A549 treated with ZK216348 at 1 μM for 4 hours (cell line): ENCODE measurements around the gene RPS2. TPM values are rescaled to one million over a fixed set of nuclear protein-coding genes. Genes with fewer than 3 reads are reported as not detected.

Experiments used
- total RNA-seq: library from RNA; stranded (reverse); fragments of 200-300 nt; extraction: Qiagen RNA extraction; gene quantifications from 5 replicates; pipeline ENCODE4 v1.2.3, GENCODE V29; 2022; ENCODE audit warnings: low read depth

Gene RPS2
- 2,814 to 5,362 TPM (median 5,215 TPM) in 5 replicates for total RNA-seq

DNA sequence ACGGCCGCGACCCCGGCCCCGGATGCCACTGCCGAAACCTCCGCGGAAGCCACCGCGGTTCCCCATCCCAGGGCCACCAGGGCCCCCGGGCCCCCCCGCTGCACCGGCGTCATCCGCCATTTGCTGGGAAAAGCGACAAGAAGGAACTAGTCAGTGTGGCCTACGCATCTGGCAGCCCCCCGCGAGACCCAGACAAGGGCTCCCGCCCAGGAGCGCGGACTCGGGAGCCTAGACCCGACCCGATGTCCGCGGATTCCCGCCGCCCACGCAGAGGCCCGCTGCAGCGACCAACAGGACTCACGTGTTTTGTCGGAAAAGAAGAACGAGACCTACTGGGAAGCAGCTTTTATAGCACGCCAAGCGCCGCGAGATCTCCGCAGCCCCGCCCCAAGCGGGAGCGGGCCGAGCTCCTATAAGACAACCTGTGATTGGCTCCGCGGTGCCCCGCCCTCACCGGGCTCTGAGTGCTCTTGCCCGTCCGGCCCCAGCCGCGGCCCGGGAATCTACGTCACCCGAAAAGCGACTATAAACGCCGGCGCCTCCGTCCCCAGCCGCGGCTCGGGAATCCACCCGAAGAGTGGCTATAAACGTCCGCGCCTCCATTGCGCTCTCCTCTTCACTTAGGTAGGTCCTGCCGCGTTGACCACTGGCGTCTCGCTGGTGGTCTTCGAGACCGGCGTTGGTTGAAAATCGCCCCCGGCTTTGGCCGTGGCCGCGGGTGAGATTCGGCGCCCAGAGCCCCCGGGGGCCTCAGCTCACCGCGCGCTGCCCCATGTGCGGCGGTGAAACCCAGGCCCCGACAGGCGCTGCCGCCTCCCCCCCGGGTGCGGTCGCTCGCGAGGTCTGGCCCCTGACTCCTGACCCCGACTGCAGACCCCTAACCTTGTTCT, at the start of gene RPS2:
Gene RPS2, minus strand, starts transcription at position 321 of the 890 bp plus-strand sequence. Its CDS starts 201 bp downstream, at position 120.

GRCh38 chr16:2009791-2010510, 45.3 kb upstream of the RPS2 start, which contains the start of gene ZNF598:
ZNF598 (minus strand) TSS chr16:2009821.

GRCh38 chr16:1989209-1990100, 24.8 kb upstream of the RPS2 start, which contains the start of gene SYNGR3:
SYNGR3 (plus strand) TSS chr16:1989970; CDS start chr16:1990103, 133 bp downstream.

GRCh38 chr16:1983544-1984346, 19.1 kb upstream of the RPS2 start, which contains the start of gene GFER:
GFER (plus strand) TSS chr16:1984193; CDS start chr16:1984219, 26 bp downstream.

GRCh38 chr16:1981398-1981836, 16.8 kb upstream of the RPS2 start, which contains the start of gene NOXO1:
NOXO1 (minus strand) TSS chr16:1981469; CDS start chr16:1981179, 290 bp downstream.

GRCh38 chr16:1971796-1972489, 7.3 kb upstream of the RPS2 start, which contains the start of gene TBL3:
TBL3 (plus strand) TSS chr16:1972053; CDS start chr16:1972165, 112 bp downstream.

DNA sequence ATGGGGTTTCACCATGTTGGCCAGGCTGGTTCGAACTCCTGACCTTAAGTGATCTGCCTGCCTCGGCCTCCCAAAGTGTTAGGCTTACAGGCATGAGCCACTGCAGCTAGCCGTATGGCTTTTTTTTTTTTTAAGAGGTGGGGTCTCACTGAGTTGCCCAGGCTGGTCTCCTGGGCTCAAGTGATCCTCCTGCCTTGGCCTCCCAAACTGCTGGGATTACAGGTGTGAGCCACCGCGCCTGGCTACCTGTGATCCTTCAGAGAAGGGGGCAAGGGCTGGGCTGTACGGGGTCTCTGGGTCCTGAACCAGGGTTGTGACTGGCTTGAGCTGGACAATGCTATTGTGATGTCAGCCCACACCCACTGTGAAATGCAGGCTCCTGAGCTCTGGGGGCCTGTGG, 1.8 kb upstream of the RPS2 start, which contains the start of gene RNF151:
Gene RNF151, plus strand, starts transcription at position 397 of the 400 bp plus-strand sequence. CDS start 26 bp downstream, outside the sequence.

GRCh38 chr16:1959269-1960039, 5.2 kb downstream of the RPS2 start, which contains the start of gene NDUFB10:
NDUFB10 (plus strand) TSS chr16:1959538; CDS start chr16:1959625, 87 bp downstream.

GRCh38 chr16:1942810-1943726, 21.6 kb downstream of the RPS2 start, which contains the start of gene MSRB1:
MSRB1 (minus strand) TSS chr16:1943199; CDS start chr16:1943156, 43 bp downstream.

GRCh38 chr16:1918351-1919326, 46.0 kb downstream of the RPS2 start, which contains the start of gene HS3ST6:
HS3ST6 (minus strand) TSS chr16:1918415; CDS start chr16:1918323, 92 bp downstream.

Other genes starting within 250 kb of the RPS2 start
- gene NME3, start 193.3 kb downstream of the RPS2 start, total RNA-seq, result 23.1 to 67.4 TPM (median 55.9 TPM) in 5 replicates
- gene EME2, start 192.0 kb downstream of the RPS2 start, total RNA-seq, result 5.3 to 12.7 TPM (median 10.6 TPM) in 5 replicates
- gene MRPS34, start 191.7 kb downstream of the RPS2 start, total RNA-seq, result 152 to 266 TPM (median 257 TPM) in 5 replicates
- gene SPSB3, start 182.3 kb downstream of the RPS2 start, total RNA-seq, result 10.3 to 29.0 TPM (median 24.1 TPM) in 5 replicates
- 41.7 to 91.8 TPM (median 78.7 TPM) in 5 replicates for gene NUBP2, start 181.9 kb downstream of the RPS2 start, total RNA-seq
- gene IGFALS, start 171.1 kb downstream of the RPS2 start, total RNA-seq, result not detected in 5 replicates
- gene HAGH, start 138.0 kb downstream of the RPS2 start, total RNA-seq, result 47.2 to 80.4 TPM (median 68.8 TPM) in 5 replicates
- 37.1 to 52.6 TPM (median 47.0 TPM) in 5 replicates for gene FAHD1, start 137.6 kb downstream of the RPS2 start, total RNA-seq
- gene MEIOB, start 92.7 kb downstream of the RPS2 start, total RNA-seq, result 1.5 to 2.0 TPM (median 1.5 TPM) in 5 replicates
- gene HS3ST6, start 46.4 kb downstream of the RPS2 start, total RNA-seq, result 1.9 to 3.8 TPM (median 2.9 TPM) in 5 replicates
- 21.6 to 40.8 TPM (median 38.3 TPM) in 5 replicates for gene MSRB1, start 21.6 kb downstream of the RPS2 start, total RNA-seq
- not detected in 5 replicates for gene RPL3L, start 10.1 kb downstream of the RPS2 start, total RNA-seq
- gene NDUFB10, start 5.3 kb downstream of the RPS2 start, total RNA-seq, result 246 to 312 TPM (median 253 TPM) in 5 replicates
- not detected in 5 replicates for gene RNF151, start 2.0 kb upstream of the RPS2 start, total RNA-seq
- gene TBL3, start 7.2 kb upstream of the RPS2 start, total RNA-seq, result 22.3 to 41.6 TPM (median 37.2 TPM) in 5 replicates
- gene NOXO1, start 16.6 kb upstream of the RPS2 start, total RNA-seq, result 0.24 to 0.63 TPM (median 0.34 TPM) in 4 of 5 replicates, not detected in the other
- 29.3 to 47.4 TPM (median 42.7 TPM) in 5 replicates for gene GFER, start 19.4 kb upstream of the RPS2 start, total RNA-seq
- 4.4 to 8.7 TPM (median 8.3 TPM) in 5 replicates for gene SYNGR3, start 25.1 kb upstream of the RPS2 start, total RNA-seq
- 34.2 to 63.9 TPM (median 59.5 TPM) in 5 replicates for gene ZNF598, start 45.0 kb upstream of the RPS2 start, total RNA-seq
- gene NPW, start 55.0 kb upstream of the RPS2 start, total RNA-seq, result 0.65 to 1.6 TPM (median 1.1 TPM) in 4 of 5 replicates, not detected in the other
- gene NHERF2, start 62.1 kb upstream of the RPS2 start, total RNA-seq, result 32.5 to 64.5 TPM (median 58.3 TPM) in 5 replicates
- gene NTHL1, start 83.0 kb upstream of the RPS2 start, total RNA-seq, result 30.3 to 50.9 TPM (median 43.8 TPM) in 5 replicates
- 27.2 to 50.2 TPM (median 37.1 TPM) in 5 replicates for gene TSC2, start 83.2 kb upstream of the RPS2 start, total RNA-seq
- gene PKD1, start 171.1 kb upstream of the RPS2 start, total RNA-seq, result 27.4 to 65.1 TPM (median 52.5 TPM) in 5 replicates
- 3.0 to 4.2 TPM (median 3.6 TPM) in 5 replicates for gene RAB26, start 183.8 kb upstream of the RPS2 start, total RNA-seq
- 26.8 to 66.2 TPM (median 54.0 TPM) in 5 replicates for gene TRAF7, start 191.0 kb upstream of the RPS2 start, total RNA-seq
- 0.29 to 1.5 TPM (median 0.56 TPM) in 5 replicates for gene CASKIN1, start 231.8 kb upstream of the RPS2 start, total RNA-seq
- gene MLST8, start 240.6 kb upstream of the RPS2 start, total RNA-seq, result 33.6 to 52.3 TPM (median 51.7 TPM) in 5 replicates
- gene BRICD5, start 246.0 kb upstream of the RPS2 start, total RNA-seq, result 2.8 to 6.7 TPM (median 5.2 TPM) in 5 replicates